Measurements from ENCODE around the gene EDNRB. TPM values are rescaled to one million over a fixed set of nuclear protein-coding genes. Genes with fewer than 3 reads are reported as not detected.
A peak's percentile ranks its signal among the peaks of the same experiment; 100 is the strongest.

The EDNRB gene
- total RNA-seq, 1 experiment from 2014 or later: 55.8 TPM

DNA sequence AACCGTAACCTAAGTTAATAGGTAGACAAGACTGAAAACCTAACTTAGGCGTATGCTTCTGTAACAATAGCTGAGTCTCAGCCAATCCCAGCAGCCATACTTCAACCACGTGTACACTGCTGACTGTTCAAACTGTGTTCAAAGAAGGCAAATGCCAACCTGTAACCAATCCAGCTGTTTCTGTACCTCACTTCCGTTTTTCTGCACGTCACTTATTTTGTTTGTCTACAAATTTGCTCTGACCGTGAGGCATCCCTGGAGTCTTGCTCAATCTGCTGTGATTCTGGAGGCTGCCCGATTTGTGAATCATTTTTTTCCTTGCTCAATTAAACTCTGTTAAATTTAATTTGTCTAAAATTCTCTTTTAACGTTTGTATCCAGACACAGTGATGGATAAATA lies 59.2 kb downstream of the EDNRB start:
- no peak for ATAC-seq
- no peaks in the 10 kb centered on the region for H3K27me3 Mint-ChIP-seq (ENCODE audit: low read depth)
- H3K9me3 Mint-ChIP-seq: peaks cover 5% of the 10 kb centered on the region; the same call in 1 of the 2 replicates
- peak overlapping the region; percentile 81 for H3K27ac Mint-ChIP-seq
- DNase-seq (ENCODE audit: low spot score): no peak
- H3K4me1 Mint-ChIP-seq: peaks cover 71% of the 10 kb centered on the region
- CTCF ChIA-PET: interaction anchor here (0.6 kb wide), 1 partner anchor 86 kb away, joined by 3 read pairs; no protein-coding TSS in a partner anchor
- TF ChIP-seq NFATC4 (CRISPR knock-in tag; IDR thresholded peaks at IDR 0.05): no peak
- no peak for TF ChIP-seq FOXJ3 (CRISPR knock-in tag; IDR thresholded peaks at IDR 0.05; ENCODE audit: borderline replicate concordance)
- no peak for TF ChIP-seq CBFB (CRISPR knock-in tag; IDR thresholded peaks at IDR 0.05; ENCODE audit: low read depth)
- no peak for TF ChIP-seq PRRX2 (CRISPR knock-in tag; IDR thresholded peaks at IDR 0.05)
- no peak for TF ChIP-seq SMAD3 (CRISPR knock-in tag; IDR thresholded peaks at IDR 0.05; ENCODE audit: borderline replicate concordance)
- TF ChIP-seq ZNF138 (CRISPR knock-in tag; conservative IDR thresholded peaks at IDR 0.05): no peak
- TF ChIP-seq, protein P1, sequence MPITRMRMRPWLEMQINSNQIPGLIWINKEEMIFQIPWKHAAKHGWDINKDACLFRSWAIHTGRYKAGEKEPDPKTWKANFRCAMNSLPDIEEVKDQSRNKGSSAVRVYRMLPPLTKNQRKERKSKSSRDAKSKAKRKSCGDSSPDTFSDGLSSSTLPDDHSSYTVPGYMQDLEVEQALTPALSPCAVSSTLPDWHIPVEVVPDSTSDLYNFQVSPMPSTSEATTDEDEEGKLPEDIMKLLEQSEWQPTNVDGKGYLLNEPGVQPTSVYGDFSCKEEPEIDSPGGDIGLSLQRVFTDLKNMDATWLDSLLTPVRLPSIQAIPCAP (CRISPR knock-in tag; IDR thresholded peaks at IDR 0.05): no peak
- no peak for TF ChIP-seq ZNF423 (CRISPR knock-in tag; IDR thresholded peaks at IDR 0.05)
- TF ChIP-seq ZNF263 (CRISPR knock-in tag; IDR thresholded peaks at IDR 0.05; ENCODE audit: low read depth): no peak
- no peak for TF ChIP-seq ZBTB21 (CRISPR knock-in tag; IDR thresholded peaks at IDR 0.05; ENCODE audit: borderline replicate concordance)
- TF ChIP-seq, protein P2, sequence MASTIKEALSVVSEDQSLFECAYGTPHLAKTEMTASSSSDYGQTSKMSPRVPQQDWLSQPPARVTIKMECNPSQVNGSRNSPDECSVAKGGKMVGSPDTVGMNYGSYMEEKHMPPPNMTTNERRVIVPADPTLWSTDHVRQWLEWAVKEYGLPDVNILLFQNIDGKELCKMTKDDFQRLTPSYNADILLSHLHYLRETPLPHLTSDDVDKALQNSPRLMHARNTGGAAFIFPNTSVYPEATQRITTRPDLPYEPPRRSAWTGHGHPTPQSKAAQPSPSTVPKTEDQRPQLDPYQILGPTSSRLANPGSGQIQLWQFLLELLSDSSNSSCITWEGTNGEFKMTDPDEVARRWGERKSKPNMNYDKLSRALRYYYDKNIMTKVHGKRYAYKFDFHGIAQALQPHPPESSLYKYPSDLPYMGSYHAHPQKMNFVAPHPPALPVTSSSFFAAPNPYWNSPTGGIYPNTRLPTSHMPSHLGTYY (CRISPR knock-in tag; IDR thresholded peaks at IDR 0.05): no peak
- TF ChIP-seq, protein P3, sequence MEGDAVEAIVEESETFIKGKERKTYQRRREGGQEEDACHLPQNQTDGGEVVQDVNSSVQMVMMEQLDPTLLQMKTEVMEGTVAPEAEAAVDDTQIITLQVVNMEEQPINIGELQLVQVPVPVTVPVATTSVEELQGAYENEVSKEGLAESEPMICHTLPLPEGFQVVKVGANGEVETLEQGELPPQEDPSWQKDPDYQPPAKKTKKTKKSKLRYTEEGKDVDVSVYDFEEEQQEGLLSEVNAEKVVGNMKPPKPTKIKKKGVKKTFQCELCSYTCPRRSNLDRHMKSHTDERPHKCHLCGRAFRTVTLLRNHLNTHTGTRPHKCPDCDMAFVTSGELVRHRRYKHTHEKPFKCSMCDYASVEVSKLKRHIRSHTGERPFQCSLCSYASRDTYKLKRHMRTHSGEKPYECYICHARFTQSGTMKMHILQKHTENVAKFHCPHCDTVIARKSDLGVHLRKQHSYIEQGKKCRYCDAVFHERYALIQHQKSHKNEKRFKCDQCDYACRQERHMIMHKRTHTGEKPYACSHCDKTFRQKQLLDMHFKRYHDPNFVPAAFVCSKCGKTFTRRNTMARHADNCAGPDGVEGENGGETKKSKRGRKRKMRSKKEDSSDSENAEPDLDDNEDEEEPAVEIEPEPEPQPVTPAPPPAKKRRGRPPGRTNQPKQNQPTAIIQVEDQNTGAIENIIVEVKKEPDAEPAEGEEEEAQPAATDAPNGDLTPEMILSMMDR (IDR thresholded peaks at IDR 0.05): no peak
- POLR2A ChIA-PET: interaction anchor here (0.6 kb wide), 1 partner anchor 381 kb away, joined by 8 read pairs; no protein-coding TSS in a partner anchor
- no peak overlapping the region for H3K4me3 Mint-ChIP-seq
- 0 out of 2 replicates have a peak, but pooled peaks cover 3% of the 10 kb centered on the region for H3K36me3 Mint-ChIP-seq

DNA sequence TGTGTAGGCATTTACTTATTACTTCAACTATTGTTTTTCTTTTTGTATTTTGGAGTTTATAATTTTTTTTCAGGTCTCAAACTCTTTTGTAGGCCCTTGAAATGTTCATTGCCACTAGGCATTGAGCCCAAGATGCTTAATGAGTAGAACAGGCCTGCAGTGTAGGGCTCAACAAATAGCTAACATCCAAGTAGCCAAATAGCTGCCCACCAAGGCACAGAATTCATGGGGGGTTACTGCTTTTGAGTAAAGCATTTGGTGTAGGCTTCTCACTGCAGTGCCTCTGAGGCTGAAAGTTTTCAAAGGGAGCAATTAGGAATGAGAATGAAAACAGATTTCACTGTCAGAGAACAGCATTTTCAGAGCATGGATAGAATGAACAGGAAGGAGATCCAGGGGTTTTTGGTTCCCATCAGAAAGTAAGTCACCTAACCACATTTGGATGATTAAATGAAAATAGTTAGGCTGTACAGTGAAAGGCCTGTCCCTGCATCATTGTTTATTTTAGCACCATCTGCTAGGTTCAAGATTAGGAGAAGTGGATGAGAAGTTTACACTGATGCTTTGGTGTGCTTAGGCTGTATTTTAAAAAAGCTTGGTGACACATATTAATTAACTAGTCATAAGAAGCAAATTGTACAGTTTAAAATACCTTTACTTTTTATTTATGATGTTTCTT lies 61.0 kb downstream of the EDNRB start:
- ATAC-seq (no peak), DNase-seq (ENCODE audit: low spot score) (no peak)
- ChIA-PET POLR2A (no interaction called here), CTCF (interaction anchor here (0.7 to 0.8 kb wide), 2 partner anchors 47 to 264 kb away, joined by 3 read pairs; no protein-coding TSS in a partner anchor)
- no peak overlapping the region for H3K4me3 Mint-ChIP-seq
- H3K27ac Mint-ChIP-seq: peak overlapping the region; percentile 85
- peaks cover 77% of the 10 kb centered on the region for H3K4me1 Mint-ChIP-seq
- H3K27me3 Mint-ChIP-seq (ENCODE audit: low read depth): no peaks in the 10 kb centered on the region
- no peaks in the 10 kb centered on the region for H3K36me3 Mint-ChIP-seq
- no peak for TF ChIP-seq TEAD4 (CRISPR knock-in tag; IDR thresholded peaks at IDR 0.05)
- no peak for TF ChIP-seq TP53 (CRISPR knock-in tag; IDR thresholded peaks at IDR 0.05)
- H3K9me3 Mint-ChIP-seq: no peaks in the 10 kb centered on the region

DNA sequence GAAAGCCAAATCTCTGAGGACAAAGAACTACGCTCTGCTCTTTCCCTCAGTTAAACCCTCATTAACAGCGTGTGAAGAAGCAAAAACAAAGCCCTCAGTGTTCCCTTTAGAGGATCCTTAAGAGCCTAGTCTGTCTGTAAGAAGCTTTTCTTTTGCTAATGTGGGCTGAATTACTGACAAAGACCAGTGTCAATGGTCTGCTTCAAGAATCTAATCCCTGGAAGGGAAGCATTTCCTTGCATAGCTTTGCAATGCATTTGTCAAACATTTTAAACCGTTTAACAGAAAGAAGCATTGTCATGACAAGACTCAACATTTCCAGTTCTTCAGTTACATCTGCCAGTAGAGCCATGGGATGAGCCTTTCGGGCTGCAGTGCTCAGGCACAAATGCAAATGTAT lies 64.9 kb downstream of the EDNRB start:
- CTCF ChIA-PET: interaction anchor here (1.1 to 2.0 kb wide), 4 partner anchors 13 to 267 kb away, joined by 4 to 8 read pairs (median 5); partner anchors contain the start of gene EDNRB
- Mint-ChIP-seq H3K4me1 (peaks cover 63% of the 10 kb centered on the region), H3K27me3 (ENCODE audit: low read depth) (no peaks in the 10 kb centered on the region), H3K9me3 (peaks cover 16% of the 10 kb centered on the region), H3K4me3 (peak overlapping the region; percentile 24; the same call in 1 of the 2 replicates), H3K36me3 (peaks cover 31% of the 10 kb centered on the region), H3K27ac (peak overlapping the region; percentile 100)
- peak; percentile 96 for ATAC-seq
- POLR2A ChIA-PET: no interaction called here
- peak; percentile 13 for DNase-seq (ENCODE audit: low spot score)
- TF ChIP-seq, protein P4, sequence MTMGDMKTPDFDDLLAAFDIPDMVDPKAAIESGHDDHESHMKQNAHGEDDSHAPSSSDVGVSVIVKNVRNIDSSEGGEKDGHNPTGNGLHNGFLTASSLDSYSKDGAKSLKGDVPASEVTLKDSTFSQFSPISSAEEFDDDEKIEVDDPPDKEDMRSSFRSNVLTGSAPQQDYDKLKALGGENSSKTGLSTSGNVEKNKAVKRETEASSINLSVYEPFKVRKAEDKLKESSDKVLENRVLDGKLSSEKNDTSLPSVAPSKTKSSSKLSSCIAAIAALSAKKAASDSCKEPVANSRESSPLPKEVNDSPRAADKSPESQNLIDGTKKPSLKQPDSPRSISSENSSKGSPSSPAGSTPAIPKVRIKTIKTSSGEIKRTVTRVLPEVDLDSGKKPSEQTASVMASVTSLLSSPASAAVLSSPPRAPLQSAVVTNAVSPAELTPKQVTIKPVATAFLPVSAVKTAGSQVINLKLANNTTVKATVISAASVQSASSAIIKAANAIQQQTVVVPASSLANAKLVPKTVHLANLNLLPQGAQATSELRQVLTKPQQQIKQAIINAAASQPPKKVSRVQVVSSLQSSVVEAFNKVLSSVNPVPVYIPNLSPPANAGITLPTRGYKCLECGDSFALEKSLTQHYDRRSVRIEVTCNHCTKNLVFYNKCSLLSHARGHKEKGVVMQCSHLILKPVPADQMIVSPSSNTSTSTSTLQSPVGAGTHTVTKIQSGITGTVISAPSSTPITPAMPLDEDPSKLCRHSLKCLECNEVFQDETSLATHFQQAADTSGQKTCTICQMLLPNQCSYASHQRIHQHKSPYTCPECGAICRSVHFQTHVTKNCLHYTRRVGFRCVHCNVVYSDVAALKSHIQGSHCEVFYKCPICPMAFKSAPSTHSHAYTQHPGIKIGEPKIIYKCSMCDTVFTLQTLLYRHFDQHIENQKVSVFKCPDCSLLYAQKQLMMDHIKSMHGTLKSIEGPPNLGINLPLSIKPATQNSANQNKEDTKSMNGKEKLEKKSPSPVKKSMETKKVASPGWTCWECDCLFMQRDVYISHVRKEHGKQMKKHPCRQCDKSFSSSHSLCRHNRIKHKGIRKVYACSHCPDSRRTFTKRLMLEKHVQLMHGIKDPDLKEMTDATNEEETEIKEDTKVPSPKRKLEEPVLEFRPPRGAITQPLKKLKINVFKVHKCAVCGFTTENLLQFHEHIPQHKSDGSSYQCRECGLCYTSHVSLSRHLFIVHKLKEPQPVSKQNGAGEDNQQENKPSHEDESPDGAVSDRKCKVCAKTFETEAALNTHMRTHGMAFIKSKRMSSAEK (CRISPR knock-in tag; IDR thresholded peaks at IDR 0.05; ENCODE audit: borderline replicate concordance): 0 out of 2 replicates have a peak, but pooled peaks have one; percentile 33
- TF ChIP-seq GABPB1 (CRISPR knock-in tag; IDR thresholded peaks at IDR 0.05) (no peak), KAT7 (CRISPR knock-in tag; IDR thresholded peaks at IDR 0.05; ENCODE audit: borderline replicate concordance) (no peak), NFYB (CRISPR knock-in tag; conservative IDR thresholded peaks at IDR 0.05; ENCODE audit: low read depth) (no peak), ZBTB21 (CRISPR knock-in tag; IDR thresholded peaks at IDR 0.05; ENCODE audit: borderline replicate concordance) (no peak), SP1 (CRISPR knock-in tag; conservative IDR thresholded peaks at IDR 0.05) (0 out of 2 replicates have a peak, but pooled peaks have one; percentile 38)
- TF ChIP-seq, protein P5, sequence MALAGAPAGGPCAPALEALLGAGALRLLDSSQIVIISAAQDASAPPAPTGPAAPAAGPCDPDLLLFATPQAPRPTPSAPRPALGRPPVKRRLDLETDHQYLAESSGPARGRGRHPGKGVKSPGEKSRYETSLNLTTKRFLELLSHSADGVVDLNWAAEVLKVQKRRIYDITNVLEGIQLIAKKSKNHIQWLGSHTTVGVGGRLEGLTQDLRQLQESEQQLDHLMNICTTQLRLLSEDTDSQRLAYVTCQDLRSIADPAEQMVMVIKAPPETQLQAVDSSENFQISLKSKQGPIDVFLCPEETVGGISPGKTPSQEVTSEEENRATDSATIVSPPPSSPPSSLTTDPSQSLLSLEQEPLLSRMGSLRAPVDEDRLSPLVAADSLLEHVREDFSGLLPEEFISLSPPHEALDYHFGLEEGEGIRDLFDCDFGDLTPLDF (CRISPR knock-in tag; IDR thresholded peaks at IDR 0.05): no peak
- TF ChIP-seq, protein P6, sequence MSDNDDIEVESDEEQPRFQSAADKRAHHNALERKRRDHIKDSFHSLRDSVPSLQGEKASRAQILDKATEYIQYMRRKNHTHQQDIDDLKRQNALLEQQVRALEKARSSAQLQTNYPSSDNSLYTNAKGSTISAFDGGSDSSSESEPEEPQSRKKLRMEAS (CRISPR knock-in tag; IDR thresholded peaks at IDR 0.05): no peak

Data from WTC11 (cell line).